Fibroblast of villous mesenchyme (primary cell): Measurements from ENCODE around the gene KLC4. TPM values are rescaled to one million over a fixed set of nuclear protein-coding genes. Genes with fewer than 3 reads are reported as not detected.

Experiments used
- DNase-seq: peaks from one replicate; pipeline ENCODE4 v3.0.0-alpha.2; 2010; ENCODE audit warnings: low read depth
- H3K4me3 ChIP-seq: 2 replicates; pipeline ENCODE4 v1.5.1; 2011; ENCODE audit warnings: low read depth, mild to moderate bottlenecking, low read length
- CTCF ChIP-seq: IDR thresholded peaks from 2 replicates; pipeline ENCODE4 v1.5.1; 2012; ENCODE audit warnings: low read depth, mild to moderate bottlenecking, low read length; ENCODE audit not compliant: insufficient read depth
- total RNA-seq: library from RNA; depleted of rRNA; stranded (reverse); fragments of >200 nt; gene quantifications from 2 replicates; pipeline ENCODE4 v1.2.3, GENCODE V29; 2012

Gene KLC4
- total RNA-seq, 1 donor: 16.0 TPM

- no peak for DNase-seq
- no peak for TF ChIP-seq CTCF
- no peak overlapping the region for H3K4me3 ChIP-seq
Observed at GRCh38 chr6:43092635-43093034, 33.2 kb downstream of the KLC4 start.

- peak overlapping the region; percentile 41 for H3K4me3 ChIP-seq
- TF ChIP-seq CTCF: no peak
- DNase-seq: peak; percentile 92
Observed at GRCh38 chr6:43093436-43094289, 34.2 kb downstream of the KLC4 start.

GRCh38 chr6:43095939-43096338, 36.5 kb downstream of the KLC4 start:
- no peak for DNase-seq
- no peak for TF ChIP-seq CTCF
- no peak overlapping the region for H3K4me3 ChIP-seq

DNA sequence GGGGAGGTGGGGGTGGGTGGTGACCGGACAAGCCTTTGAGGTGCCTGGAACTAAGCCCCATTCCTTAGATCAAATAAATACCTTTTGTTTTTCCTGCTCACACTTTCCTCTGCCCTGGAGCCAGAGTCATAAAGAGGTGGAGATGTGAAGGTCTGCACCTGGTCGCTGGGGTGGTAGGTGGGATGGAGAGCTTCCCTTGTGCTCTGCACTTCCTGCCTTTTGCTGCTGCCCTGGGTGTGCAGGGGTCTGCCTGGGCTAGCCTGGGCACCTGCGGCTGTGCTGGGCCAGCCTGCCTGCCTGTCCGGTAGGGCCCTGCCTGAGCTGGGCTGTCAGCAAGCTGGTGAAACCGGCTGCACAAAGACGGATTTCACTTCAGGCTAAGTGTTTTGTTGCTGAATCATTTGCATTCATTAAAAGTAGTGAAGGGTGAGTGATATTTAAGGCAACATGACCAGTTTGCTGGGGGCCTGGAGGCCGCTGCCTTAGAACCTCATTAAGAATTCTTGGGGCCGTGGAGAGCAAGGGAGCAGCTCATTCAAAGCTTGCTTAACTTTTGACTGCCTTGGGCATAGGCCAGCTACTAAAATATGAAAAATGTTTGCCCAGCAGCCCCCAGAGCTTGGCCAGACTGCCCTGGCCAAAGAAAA, 37.1 kb downstream of the KLC4 start:
- TF ChIP-seq CTCF: no peak
- DNase-seq: peak; percentile 59
- H3K4me3 ChIP-seq: no peak overlapping the region

DNA sequence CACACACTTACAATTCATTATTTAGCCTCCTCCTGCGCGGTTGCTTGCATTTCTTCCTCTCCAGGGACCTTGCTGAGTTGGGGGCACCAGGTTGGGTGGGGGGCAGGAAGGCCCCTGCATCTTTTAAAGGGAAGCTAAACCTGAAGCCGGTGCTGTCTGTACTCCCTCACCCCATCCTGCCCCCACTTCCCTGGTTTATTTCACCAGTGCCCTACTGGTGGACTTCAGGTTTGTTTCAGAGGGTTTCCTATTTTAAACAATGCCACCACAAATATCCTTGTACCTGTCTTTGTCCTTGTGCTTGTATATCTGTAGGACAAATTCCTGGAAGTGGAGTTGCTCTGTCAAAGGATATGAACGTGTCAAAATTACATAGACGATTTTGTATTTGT, 37.7 kb downstream of the KLC4 start:
- H3K4me3 ChIP-seq: no peak overlapping the region
- DNase-seq: no peak
- no peak for TF ChIP-seq CTCF

GRCh38 chr6:43097502-43097901, 38.1 kb downstream of the KLC4 start:
- DNase-seq: no peak
- H3K4me3 ChIP-seq: no peak overlapping the region
- no peak for TF ChIP-seq CTCF
